ACC112 (cell line): ENCODE measurements around the gene CNPY1.

Experiments
- H2AFZ ChIP-seq: fragments of 200-600 bp; sonication (generic); one replicate; pipeline ENCODE4 v1.6.0; 2017; ENCODE audit warnings: antibody characterized with exemption, low read length; ENCODE audit not compliant: unreplicated experiment
- H3K27ac ChIP-seq: fragments of 200-600 bp; sonication (generic); 2 replicates; pipeline ENCODE4 v1.5.1; 2014; ENCODE audit warnings: low read depth, mild to moderate bottlenecking, antibody characterized with exemption, low read length, moderate library complexity
- H3K27me3 ChIP-seq: fragments of 200-600 bp; sonication (generic); 2 replicates; pipeline ENCODE4 v1.6.1; 2014; ENCODE audit warnings: mild to moderate bottlenecking, antibody characterized with exemption, low read length, moderate library complexity, mixed read lengths; ENCODE audit not compliant: insufficient read depth
- H3K36me3 ChIP-seq: fragments of 200-600 bp; sonication (generic); 2 replicates; pipeline ENCODE4 v1.6.1; 2016; ENCODE audit warnings: mild to moderate bottlenecking, antibody characterized with exemption, low read length, moderate library complexity, mixed read lengths; ENCODE audit not compliant: insufficient read depth
- H3K4me1 ChIP-seq: fragments of 200-600 bp; sonication (generic); one replicate; pipeline ENCODE4 v1.6.1; 2016; ENCODE audit warnings: low read length, mixed read lengths; ENCODE audit not compliant: insufficient read depth, unreplicated experiment, control insufficient read depth
- H3K4me3 ChIP-seq: fragments of 200-600 bp; sonication (generic); 2 replicates; pipeline ENCODE4 v1.5.1; 2014; ENCODE audit warnings: mild to moderate bottlenecking, low read depth, low read length
- H3K79me2 ChIP-seq: fragments of 200-600 bp; sonication (generic); one replicate; pipeline ENCODE4 v1.6.0; 2016; ENCODE audit warnings: low read length; ENCODE audit not compliant: control insufficient read depth, unreplicated experiment, insufficient read depth

The CNPY1 gene

GRCh38 chr7:155543926-155544325 is 2.4 kb downstream of the CNPY1 start:
- no peaks in the 10 kb centered on the region for H3K4me1 ChIP-seq
- H2AFZ ChIP-seq, result no peak overlapping the region
- H3K27me3 ChIP-seq, result peaks cover 42% of the 10 kb centered on the region
- H3K4me3 ChIP-seq, result no peak overlapping the region
- no peaks in the 10 kb centered on the region for H3K36me3 ChIP-seq
- no peaks in the 10 kb centered on the region for H3K79me2 ChIP-seq
- no peak overlapping the region for H3K27ac ChIP-seq

- H3K4me3 ChIP-seq, result no peak overlapping the region
- no peak overlapping the region for H2AFZ ChIP-seq
- H3K27ac ChIP-seq, result no peak overlapping the region
- peaks cover 49% of the 10 kb centered on the region for H3K27me3 ChIP-seq
- no peaks in the 10 kb centered on the region for H3K4me1 ChIP-seq
- H3K36me3 ChIP-seq, result no peaks in the 10 kb centered on the region
- H3K79me2 ChIP-seq, result no peaks in the 10 kb centered on the region
Observed at GRCh38 chr7:155543011-155543876, 3.1 kb downstream of the CNPY1 start.

DNA sequence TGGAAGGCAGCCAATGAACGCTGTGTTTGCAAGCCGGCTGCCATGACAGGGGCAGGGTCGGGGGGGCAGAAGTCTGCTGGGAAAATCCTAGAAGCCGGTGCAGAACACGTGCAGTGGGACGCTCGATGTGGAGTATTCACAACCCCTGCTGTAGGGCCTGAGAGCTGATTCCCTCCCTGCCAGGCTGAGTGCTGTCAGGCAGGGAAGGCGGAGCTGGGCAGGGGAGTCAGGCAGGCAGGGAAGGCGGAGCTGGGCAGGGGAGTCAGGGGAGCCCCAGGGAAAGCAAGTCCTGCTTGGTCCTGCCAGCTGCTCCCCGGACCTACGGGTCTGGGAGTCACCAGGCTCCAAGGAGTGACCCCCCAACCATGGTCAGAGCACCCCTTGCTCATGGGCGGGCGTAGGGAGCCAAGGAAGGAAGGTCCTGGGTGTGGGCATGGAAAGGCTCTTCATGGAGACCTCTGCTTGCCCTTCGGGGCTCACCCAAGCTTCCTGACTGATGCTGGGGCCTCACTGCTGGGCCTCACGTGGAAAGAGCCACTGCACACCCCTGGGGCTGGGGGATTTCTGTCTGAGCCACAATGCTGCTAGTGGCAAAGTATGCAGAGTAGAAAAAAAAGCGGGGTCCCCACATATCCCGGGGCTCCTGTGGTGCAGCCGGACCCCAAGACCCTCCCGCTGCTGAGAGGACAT is 4.2 kb downstream of the CNPY1 start:
- H3K27me3 ChIP-seq, result peaks cover 53% of the 10 kb centered on the region
- H3K4me3 ChIP-seq, result no peak overlapping the region
- no peak overlapping the region for H2AFZ ChIP-seq
- H3K27ac ChIP-seq, result no peak overlapping the region
- H3K4me1 ChIP-seq, result no peaks in the 10 kb centered on the region
- no peaks in the 10 kb centered on the region for H3K79me2 ChIP-seq
- no peaks in the 10 kb centered on the region for H3K36me3 ChIP-seq

GRCh38 chr7:155540553-155540952 is 5.8 kb downstream of the CNPY1 start:
- Histone ChIP-seq H2AFZ (no peak overlapping the region), H3K27me3 (peaks cover 64% of the 10 kb centered on the region), H3K79me2 (no peaks in the 10 kb centered on the region), H3K36me3 (no peaks in the 10 kb centered on the region), H3K27ac (no peak overlapping the region), H3K4me3 (no peak overlapping the region), H3K4me1 (no peaks in the 10 kb centered on the region)

- H3K36me3 ChIP-seq, result no peaks in the 10 kb centered on the region
- H3K27ac ChIP-seq, result no peak overlapping the region
- H3K79me2 ChIP-seq, result no peaks in the 10 kb centered on the region
- no peak overlapping the region for H2AFZ ChIP-seq
- H3K4me1 ChIP-seq, result peaks cover 2% of the 10 kb centered on the region
- no peak overlapping the region for H3K4me3 ChIP-seq
- peaks cover 77% of the 10 kb centered on the region for H3K27me3 ChIP-seq
Observed at GRCh38 chr7:155538293-155538692, 8.1 kb downstream of the CNPY1 start.

- Histone ChIP-seq H2AFZ (no peak overlapping the region), H3K27ac (no peak overlapping the region), H3K4me3 (no peak overlapping the region), H3K27me3 (peaks cover 91% of the 10 kb centered on the region), H3K79me2 (no peaks in the 10 kb centered on the region), H3K4me1 (peaks cover 6% of the 10 kb centered on the region), H3K36me3 (no peaks in the 10 kb centered on the region)
Observed at GRCh38 chr7:155536451-155536850, 9.9 kb downstream of the CNPY1 start.

GRCh38 chr7:155534691-155535090 is 11.7 kb downstream of the CNPY1 start:
- H2AFZ ChIP-seq, result no peak overlapping the region
- H3K4me1 ChIP-seq, result peaks cover 6% of the 10 kb centered on the region
- H3K36me3 ChIP-seq, result no peaks in the 10 kb centered on the region
- H3K79me2 ChIP-seq, result no peaks in the 10 kb centered on the region
- H3K27ac ChIP-seq, result no peak overlapping the region
- peaks cover 85% of the 10 kb centered on the region for H3K27me3 ChIP-seq
- no peak overlapping the region for H3K4me3 ChIP-seq

DNA sequence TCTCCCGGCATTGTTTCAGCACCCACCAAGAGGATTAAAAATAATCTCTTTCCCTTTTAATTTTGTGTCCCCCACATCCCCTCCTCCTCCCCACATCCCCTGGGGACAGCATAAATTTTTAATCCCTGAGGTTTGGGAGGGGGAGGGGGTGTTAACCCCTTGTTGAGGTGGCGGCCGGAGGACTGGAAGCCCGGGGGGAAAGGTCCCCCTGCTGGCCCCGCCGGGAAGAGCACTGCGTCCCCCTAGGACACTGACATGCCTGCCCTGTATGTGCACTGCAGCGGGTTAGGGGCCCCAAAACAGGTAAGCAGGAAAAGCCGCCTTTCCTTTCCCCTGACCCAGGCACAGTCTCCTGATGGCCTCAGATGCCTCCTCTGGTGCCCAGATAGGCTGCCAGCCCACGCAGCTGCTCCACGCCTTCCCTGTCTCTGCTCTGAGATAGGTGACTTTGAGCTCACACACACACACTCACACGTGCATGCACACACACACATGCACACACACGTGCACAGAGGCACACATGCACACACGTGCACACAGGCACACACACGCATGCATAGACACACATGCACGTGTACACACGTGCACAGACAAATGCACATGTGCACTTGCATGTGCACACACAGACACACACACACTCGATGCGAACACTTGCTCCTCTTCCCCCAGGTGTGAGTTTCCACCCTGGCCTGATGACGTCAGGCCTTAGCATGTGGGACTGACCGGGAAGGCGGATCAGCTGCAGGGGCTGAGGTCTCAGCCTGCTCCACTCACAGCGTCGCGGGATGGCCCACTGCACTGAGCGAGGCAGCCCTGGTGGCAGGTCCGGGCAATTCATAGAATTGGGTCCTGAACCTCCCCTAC is 12.3 kb downstream of the CNPY1 start:
- H3K4me3 ChIP-seq, result 0 out of 2 replicates have a peak overlapping the region, but pooled peaks have one; percentile 0
- H3K4me1 ChIP-seq, result peaks cover 6% of the 10 kb centered on the region
- H3K36me3 ChIP-seq, result no peaks in the 10 kb centered on the region
- no peak overlapping the region for H2AFZ ChIP-seq
- no peak overlapping the region for H3K27ac ChIP-seq
- peaks cover 80% of the 10 kb centered on the region for H3K27me3 ChIP-seq
- H3K79me2 ChIP-seq, result no peaks in the 10 kb centered on the region

- Histone ChIP-seq H3K4me3 (peak overlapping the region; percentile 37; the same call in 1 of the 2 replicates), H2AFZ (no peak overlapping the region), H3K27ac (no peak overlapping the region), H3K36me3 (no peaks in the 10 kb centered on the region), H3K27me3 (peaks cover 76% of the 10 kb centered on the region), H3K4me1 (peaks cover 6% of the 10 kb centered on the region), H3K79me2 (no peaks in the 10 kb centered on the region)
Observed at GRCh38 chr7:155533120-155533826, 13.1 kb downstream of the CNPY1 start.

DNA sequence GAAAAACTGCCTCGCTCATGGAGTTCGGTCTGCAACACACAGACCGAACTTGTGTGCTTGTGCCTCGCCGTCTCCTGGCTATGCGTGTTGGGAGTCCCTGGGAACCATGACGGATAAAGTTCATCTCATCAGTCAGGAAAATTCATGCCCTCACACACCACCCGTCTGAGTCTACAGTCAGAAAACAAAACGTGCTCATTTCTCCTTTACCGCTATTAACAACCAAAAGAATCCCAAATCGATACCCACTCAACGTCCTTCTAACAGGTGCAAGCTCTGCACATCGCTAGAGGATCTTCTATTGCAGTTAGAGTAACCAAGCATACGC is 13.6 kb downstream of the CNPY1 start:
- Histone ChIP-seq H3K27ac (no peak overlapping the region), H3K4me1 (peaks cover 6% of the 10 kb centered on the region), H3K36me3 (no peaks in the 10 kb centered on the region), H3K79me2 (no peaks in the 10 kb centered on the region), H3K27me3 (peaks cover 73% of the 10 kb centered on the region), H2AFZ (no peak overlapping the region), H3K4me3 (0 out of 2 replicates have a peak overlapping the region, but pooled peaks have one; percentile 37)
